Measurements from ENCODE around the gene RTN1.
"Not testable (repeated sequence)": the region's sequence is repeated elsewhere in the genome, so short reads cannot be mapped to it uniquely, and the experiment has no call there.

The RTN1 gene

DNA sequence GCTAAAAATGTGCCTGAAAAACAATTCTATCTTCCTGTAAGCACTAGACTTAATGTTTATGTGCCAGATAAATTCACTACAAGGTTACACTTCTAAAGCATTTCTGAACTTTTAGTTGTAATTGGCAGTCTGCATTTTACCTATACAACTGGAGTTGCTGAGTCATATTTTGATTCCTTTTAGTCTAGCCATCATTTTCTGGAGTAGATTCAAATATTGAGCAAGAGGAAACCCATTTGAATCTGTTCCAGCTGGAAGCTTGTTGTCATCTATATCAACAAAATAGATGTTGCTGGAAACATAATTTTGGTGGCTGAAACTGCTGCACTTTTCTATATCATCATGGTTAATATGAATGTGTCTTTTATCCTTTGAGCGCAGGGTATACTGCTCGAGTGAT is 171.8 kb downstream of the RTN1 start:
- DNase-seq, result no peak

DNA sequence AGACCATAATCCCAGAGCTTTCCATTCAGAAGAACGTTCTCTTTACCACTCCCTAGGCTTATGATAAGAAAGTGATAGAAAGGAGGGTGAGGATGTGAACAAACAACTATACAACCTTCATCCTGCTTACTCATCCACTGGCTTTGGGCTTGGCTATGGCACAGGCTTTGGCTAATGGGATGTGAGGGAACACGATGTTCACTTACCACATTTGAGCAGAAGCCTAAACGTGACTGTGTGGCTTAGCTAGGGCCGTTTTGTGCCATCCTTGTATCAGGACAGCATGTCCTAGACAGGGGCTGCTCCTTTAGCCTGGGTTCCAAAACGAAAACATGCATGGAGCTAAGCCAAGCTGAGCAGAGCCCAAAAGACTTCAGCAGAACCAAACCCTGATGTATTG is 175.4 kb downstream of the RTN1 start:
- no peak for DNase-seq

GRCh38 chr14:59691266-59691665 is 179.3 kb downstream of the RTN1 start:
- DNase-seq, result no peak

DNA sequence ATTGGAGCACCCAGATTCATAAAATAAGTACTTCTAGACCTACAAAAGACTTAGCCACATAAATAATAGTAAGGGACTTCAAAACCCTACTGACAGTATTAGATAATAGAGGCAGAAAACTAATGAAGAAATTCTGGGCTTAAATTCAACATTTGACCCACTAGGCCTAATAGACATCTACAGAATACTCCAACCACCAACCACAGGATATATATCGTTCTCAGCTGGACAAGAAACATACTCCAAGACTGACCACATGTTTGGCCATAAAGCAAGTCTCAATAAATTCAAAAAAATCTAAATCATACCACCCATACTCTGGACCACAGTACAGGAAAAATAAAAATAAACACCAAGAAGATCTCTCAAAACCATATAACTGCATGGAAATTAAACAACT is 180.2 kb downstream of the RTN1 start:
- no peak for DNase-seq

DNA sequence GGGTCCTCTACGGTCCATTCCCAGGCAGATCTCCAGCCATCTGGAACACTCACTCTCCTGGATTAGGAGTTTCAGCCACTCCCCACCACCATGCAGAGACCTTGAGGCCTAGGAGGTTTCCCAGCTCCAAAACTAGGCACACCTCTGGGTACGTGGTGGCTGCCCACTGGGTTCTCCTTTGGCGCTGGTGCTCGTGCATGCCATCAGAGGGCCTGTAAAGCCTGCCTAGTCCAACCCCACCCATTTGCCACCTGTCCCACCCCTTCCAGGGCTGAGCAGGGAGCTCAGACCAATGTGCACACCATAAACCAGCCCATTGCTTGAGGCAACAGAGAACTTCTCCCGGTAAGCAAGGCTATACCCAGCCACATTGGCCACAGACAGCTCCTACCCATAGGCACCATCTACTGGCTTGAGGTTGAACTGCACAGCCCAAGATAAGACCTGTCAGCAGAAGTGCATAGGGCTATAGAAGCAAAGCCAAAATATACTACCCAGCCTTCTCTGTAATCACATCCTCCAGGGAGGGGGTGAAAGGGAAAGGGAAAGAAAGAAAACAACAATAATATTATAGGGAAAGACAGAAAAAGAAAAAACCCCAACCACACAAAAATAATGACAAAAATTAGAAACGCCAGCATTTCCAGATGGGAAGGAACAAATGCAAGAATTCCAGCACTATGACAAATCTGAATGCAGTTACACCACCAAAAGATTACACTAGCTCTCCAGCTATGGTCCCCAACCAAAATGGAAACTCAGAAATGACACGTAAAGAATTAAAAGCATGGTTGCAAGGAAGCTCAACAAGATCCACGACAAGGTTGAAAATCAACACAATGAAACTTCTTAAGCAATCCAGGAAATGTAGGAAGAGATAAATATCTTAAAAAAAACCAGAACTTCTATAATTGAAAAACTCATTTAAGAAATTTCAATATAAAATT is 182.1 kb downstream of the RTN1 start:
- DNase-seq, result no peak

- DNase-seq, result no peak
Measured at GRCh38 chr14:59687663-59688062, 182.9 kb downstream of the RTN1 start.

DNA sequence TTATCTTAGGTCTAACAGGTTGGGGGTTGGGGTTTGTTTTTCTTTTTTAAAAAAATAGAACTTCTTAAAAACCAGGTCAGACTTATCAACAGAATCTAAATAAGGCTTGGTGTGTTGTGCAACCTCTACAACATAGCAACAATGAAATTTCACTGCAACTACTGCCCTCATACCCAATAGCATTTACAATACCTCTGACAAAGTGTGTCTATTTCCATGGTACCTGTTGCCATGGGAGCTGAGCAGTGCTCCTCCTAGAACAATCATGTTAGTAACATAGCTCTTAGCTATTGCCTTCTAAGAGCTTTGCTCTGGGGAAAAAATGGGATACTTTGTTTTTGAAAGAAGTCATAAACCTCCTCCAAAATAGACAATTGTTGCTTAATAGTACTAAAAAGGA is 190.7 kb downstream of the RTN1 start:
- peak; percentile 4 for DNase-seq

GRCh38 chr14:59678352-59678751 is 192.2 kb downstream of the RTN1 start:
- no peak for DNase-seq

GRCh38 chr14:59677771-59678231 is 192.8 kb downstream of the RTN1 start:
- no peak for DNase-seq

DNA sequence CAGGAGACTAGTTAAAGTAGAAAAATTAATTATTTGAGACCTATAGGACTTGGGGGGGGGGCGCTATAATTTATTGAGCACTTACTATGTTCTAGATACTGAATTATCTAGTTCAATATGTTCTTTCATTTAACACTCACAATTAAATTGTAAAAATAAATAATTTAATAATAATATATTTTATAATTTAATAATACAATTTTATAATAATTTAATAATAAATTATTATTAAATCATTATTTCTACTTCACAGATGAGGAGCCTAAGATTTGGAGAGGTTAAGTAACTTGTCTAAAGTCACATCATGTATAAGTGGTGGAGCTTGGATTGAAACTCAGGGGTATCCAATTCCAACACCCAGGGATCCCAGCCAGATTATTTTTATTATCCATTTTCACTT is 195.2 kb downstream of the RTN1 start:
- DNase-seq, result no peak

DNA sequence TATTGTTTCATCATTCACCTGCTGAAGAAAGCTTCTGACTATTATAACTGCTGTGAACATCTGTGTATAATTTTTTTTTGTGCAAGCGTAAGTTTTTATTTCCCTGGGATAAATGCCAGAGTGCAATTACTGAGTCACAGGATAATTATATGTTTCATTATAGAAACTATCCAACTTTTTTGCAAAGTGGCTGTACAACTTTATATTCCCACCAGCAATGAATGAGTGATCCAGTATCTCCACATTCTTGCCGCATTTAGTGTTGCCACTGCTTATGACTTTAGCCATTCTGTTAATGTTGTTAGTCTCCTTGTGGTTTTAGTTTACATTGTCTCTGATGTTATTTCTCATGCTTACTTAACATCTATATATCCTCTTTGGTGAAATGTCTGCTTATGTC is 205.8 kb downstream of the RTN1 start:
- no peak for DNase-seq

GRCh38 chr14:59657769-59658168 is 212.8 kb downstream of the RTN1 start:
- no peak for DNase-seq

DNA sequence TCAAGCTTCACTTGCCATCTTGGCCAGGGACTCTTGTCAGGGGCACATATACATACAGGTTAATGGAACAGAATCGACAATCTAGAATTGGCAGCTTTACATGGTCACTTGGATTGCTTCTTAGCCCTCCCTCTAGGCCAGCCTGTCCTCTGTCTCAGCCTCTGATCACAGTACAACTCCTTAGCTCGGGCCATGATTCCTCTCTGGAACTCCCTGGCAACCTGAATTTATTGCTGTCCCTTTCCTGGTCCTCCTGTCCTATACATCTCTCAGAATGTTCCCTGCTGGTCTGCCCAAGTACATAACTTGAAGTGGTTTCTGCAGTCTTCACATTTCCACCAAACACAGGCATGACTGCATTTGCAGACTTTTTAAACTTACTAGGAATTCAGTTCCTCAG is 214.1 kb downstream of the RTN1 start:
- no peak for DNase-seq

DNA sequence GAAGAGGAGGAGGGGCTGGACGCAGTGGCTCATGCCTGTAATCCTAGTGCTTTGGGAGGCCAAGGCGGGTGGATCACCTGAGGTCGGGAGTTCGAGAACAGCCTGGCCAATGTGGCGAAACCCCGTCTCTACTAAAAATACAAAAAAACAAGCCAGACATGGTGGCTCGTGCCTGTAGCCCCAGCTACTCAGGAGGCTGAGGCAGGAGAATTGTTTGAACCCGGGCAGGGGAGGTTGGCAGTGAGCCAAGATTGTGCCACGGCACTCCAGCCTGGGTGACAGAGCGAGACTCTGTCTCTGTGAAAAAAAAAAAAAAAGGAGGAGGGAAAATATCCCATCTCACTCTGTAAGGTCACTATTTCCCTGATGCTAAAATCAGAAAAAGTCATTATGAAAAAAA is 216.4 kb downstream of the RTN1 start:
- not testable (repeated sequence) for DNase-seq

DNA sequence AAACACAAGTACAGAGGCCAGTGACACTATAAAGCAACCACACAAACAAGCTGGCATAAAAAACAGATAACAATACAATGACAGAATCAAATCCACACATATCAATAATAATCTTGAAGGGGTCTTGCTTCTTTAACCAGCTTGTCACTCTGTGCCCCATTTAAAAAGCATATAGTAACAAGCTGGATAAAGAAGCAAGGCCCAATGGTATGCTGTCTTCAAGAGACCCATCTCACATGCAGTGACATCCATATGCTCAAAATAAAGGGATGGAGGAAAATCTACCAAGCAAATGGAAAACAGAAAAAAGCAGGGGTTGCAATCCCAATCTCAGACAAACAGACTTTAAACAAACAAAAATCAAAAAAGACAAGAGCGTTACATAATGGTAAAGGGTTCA is 223.7 kb downstream of the RTN1 start:
- not testable (repeated sequence) for DNase-seq

DNA sequence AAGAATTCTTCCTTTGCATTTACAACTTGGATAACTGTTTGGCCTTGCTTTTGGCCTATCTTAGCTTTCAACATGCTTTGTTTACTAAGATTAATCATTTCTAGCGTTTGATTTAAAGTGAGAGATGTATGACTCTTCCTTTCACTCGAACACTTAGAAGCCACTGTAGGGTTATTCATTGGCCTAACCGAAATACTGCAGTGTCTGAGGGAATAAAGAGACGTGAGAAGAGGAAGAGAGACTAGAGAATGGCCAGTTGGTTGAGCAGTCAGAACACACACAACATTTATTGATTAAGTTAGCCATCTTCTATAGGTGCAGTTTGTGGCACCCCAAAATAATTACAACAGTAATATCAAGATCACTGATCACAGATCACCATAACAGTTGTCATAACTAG is 231.7 kb downstream of the RTN1 start:
- no peak for DNase-seq

- no peak for DNase-seq
Measured at GRCh38 chr14:59634617-59635016, 236.0 kb downstream of the RTN1 start.

DNA sequence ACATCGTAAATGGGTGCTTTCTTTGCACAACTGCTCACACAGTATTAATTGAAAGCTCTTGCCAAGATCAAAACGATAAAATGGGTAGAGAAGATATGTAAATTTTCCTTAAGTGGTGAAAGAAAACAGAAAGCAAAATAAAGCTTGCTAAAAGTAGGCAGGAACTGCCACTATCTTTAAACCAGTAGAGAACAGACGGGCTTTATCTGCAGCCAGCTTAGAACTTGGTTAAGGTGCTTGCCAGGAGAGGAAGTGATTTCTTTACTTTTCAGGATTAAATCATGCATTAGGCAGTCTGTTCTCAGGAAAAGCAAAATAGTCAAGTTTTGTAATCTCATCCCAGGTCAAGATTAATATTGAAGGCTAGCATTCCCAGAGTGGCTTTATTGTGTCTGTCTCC is 237.1 kb downstream of the RTN1 start:
- DNase-seq, result no peak

GRCh38 chr14:59632381-59632780 is 238.2 kb downstream of the RTN1 start:
- DNase-seq, result no peak

- DNase-seq, result no peak
Measured at GRCh38 chr14:59631237-59631636, 239.3 kb downstream of the RTN1 start.

DNA sequence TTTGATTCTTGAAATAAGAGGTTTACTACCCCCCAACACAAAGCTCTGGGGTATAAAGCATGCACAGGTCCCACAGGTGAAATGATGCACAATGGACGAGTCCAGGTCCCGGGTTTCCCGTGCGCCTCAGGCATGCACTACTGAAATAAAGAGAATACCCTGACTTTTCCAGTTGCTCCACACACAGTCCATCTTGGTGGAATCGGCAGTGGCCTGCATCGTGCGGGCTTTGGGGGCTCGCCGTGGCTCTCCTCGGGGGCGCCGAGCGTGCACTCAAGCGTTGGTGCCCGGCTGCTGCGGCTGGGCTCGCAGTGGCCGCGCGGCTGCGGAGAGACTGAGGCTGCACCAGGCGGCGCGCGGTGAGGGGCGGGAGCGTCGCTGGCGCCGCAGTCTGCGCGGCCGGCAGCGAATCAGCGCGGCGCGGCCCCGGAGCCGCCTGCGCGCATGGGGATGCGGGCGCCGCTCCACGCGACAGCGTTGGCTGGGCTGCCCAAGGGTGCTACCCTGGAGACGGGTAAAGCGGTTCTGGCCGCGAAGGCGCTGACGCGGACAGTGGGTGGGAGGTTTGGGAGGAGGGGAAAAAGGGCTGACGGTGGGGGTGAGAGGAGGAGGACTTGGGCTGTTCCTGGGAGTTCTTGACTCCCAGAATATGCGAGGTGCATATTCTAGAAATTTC is 240.2 kb downstream of the RTN1 start:
- DNase-seq, result peak; percentile 32

- DNase-seq, result peak; percentile 64
Measured at GRCh38 chr14:59629444-59630287, 240.9 kb downstream of the RTN1 start.

- no peak for DNase-seq
Measured at GRCh38 chr14:59627011-59627520, 243.5 kb downstream of the RTN1 start.

Data from DMS79 (cell line).